ENCODE measurements around the gene ITGA7.
A peak's percentile ranks its signal among the peaks of the same experiment; 100 is the strongest.

- TF ChIP-seq CTCF (IDR thresholded peaks at IDR 0.05) (peak; percentile 73), E2F1 (CRISPR knock-in tag; IDR thresholded peaks at IDR 0.05) (no peak), IRF1 (CRISPR knock-in tag; IDR thresholded peaks at IDR 0.05) (no peak), GABPB1 (CRISPR knock-in tag; IDR thresholded peaks at IDR 0.05) (no peak)
Observed at GRCh38 chr12:55738123-55739024, 30.7 kb upstream of the ITGA7 start.
